NT2/D1 (cell line): ENCODE data around the gene FGD4.

Experiments used
- SUZ12 ChIP-seq: IDR thresholded peaks from 2 replicates; pipeline ENCODE4 v1.6.1; 2011; ENCODE audit not compliant: insufficient read length, insufficient read depth; ENCODE audit errors: extremely low read depth
- YY1 ChIP-seq: IDR thresholded peaks from 2 replicates; pipeline ENCODE4 v1.6.1; 2011; ENCODE audit not compliant: insufficient read length, insufficient read depth
- ZNF274 ChIP-seq: IDR thresholded peaks from 2 replicates; pipeline ENCODE4 v1.6.1; 2011; ENCODE audit warnings: mild to moderate bottlenecking, low read depth, low read length

DNA sequence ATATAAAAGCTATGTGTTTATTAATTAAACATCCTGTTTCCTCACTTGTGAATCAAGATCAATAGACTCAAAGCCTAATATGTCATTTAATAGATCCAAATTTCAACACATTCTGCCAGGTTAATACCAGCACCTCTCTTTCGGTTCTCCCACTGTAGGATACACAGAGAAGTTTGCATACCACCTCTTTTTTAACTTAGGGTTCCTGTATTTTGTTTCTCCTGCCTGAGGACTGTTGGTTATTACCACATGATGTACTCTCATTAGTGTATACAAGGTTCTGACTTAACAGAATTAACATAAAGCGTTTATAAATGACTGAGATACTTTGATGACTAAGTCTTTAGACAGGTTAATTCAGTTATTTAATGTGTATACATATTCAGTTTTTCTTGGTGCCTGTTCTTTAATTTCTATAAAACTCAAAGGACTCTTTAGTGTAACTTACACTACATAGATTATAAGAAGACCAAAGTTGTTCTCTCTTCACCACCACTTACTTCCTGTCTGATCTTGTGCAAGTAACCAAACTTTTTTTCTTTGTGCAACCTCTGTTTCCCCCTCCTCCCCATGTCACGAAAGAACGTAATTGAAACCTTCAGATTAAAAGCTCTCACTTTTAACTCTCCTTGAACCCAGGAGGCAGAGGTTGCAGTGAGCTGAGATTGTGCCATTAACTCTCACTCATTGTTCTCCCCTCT lies 190.0 kb downstream of the FGD4 start:
- TF ChIP-seq YY1, result no peak
- TF ChIP-seq SUZ12, result no peak
- TF ChIP-seq ZNF274, result no peak
